ENCODE results near the gene RBM19. TPM values are rescaled to one million over a fixed set of nuclear protein-coding genes. Genes with fewer than 3 reads are reported as not detected.
A peak's percentile ranks its signal among the peaks of the same experiment; 100 is the strongest.

RBM19 gene
- total and polyA plus RNA-seq, 2 donors (not counting 1 experiment from before 2014, with no cell fraction given) = 10.5 to 16.5 TPM

DNA sequence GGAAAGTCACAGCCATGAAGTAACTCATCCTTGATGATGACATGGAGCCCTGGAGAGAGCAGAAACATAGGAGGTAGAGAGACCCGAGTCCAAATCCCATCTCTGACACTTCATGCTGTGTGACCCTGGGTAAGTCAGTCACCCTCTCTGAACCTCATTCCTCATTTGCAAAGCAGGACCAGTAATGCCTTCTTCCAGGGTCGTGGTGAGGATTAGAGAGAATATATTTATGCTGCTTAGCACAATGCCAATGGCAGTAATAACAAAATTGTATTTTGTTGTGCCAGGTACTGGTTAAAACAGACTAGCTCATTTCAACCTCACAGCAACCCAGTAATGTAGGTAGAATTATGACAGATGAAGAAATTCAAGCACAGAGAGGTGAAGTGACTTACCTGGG is 13.9 kb upstream of the RBM19 start:
- H3K4me3 ChIP-seq (replicated peaks in 1 of 4; ENCODE audit: control extremely low read depth in 1 of 4, insufficient read depth in 1 of 4, low read depth in 3 of 4, low read length in 4 of 4) = no peak overlapping the region
- H3K9me3 ChIP-seq (ENCODE audit: control insufficient read depth, insufficient read depth, low read depth, low read length) = no peaks in the 10 kb centered on the region
- no peaks in the 10 kb centered on the region for H3K4me1 ChIP-seq (ENCODE audit: control insufficient read depth, extremely low read depth, insufficient read depth, low read length)
- no peak for TF ChIP-seq EZH2 (IDR thresholded peaks at IDR 0.05; ENCODE audit: low read length, missing control alignments)
- TF ChIP-seq, protein P1, sequence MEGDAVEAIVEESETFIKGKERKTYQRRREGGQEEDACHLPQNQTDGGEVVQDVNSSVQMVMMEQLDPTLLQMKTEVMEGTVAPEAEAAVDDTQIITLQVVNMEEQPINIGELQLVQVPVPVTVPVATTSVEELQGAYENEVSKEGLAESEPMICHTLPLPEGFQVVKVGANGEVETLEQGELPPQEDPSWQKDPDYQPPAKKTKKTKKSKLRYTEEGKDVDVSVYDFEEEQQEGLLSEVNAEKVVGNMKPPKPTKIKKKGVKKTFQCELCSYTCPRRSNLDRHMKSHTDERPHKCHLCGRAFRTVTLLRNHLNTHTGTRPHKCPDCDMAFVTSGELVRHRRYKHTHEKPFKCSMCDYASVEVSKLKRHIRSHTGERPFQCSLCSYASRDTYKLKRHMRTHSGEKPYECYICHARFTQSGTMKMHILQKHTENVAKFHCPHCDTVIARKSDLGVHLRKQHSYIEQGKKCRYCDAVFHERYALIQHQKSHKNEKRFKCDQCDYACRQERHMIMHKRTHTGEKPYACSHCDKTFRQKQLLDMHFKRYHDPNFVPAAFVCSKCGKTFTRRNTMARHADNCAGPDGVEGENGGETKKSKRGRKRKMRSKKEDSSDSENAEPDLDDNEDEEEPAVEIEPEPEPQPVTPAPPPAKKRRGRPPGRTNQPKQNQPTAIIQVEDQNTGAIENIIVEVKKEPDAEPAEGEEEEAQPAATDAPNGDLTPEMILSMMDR (conservative IDR thresholded peaks at IDR 0.05 in 1 of 2, IDR thresholded peaks at IDR 0.05 in 1 of 2; ENCODE audit: low read depth in 1 of 2, low read length in 2 of 2) = no peak
- H3K36me3 ChIP-seq (ENCODE audit: control insufficient read depth, insufficient read depth, low read length) = no peaks in the 10 kb centered on the region
- H3K27ac ChIP-seq (ENCODE audit: insufficient read depth, low read length) = no peak overlapping the region
- H3K4me2 ChIP-seq (ENCODE audit: extremely low read depth, insufficient read depth, low read length) = no peak overlapping the region
- H3K9ac ChIP-seq (ENCODE audit: insufficient read depth, low read length) = no peak overlapping the region
- H3K79me2 ChIP-seq (ENCODE audit: control insufficient read depth, insufficient read depth, low read length) = no peaks in the 10 kb centered on the region
- H3K27me3 ChIP-seq (ENCODE audit: control insufficient read depth, insufficient read depth, low read length) = no peaks in the 10 kb centered on the region
- H2AFZ ChIP-seq (ENCODE audit: low read length) = no peak overlapping the region
- H4K20me1 ChIP-seq (ENCODE audit: control insufficient read depth, extremely low read depth, insufficient read depth, low read length) = no peaks in the 10 kb centered on the region
- no peak for DNase-seq (ENCODE audit: low read depth in 2 of 2)

DNA sequence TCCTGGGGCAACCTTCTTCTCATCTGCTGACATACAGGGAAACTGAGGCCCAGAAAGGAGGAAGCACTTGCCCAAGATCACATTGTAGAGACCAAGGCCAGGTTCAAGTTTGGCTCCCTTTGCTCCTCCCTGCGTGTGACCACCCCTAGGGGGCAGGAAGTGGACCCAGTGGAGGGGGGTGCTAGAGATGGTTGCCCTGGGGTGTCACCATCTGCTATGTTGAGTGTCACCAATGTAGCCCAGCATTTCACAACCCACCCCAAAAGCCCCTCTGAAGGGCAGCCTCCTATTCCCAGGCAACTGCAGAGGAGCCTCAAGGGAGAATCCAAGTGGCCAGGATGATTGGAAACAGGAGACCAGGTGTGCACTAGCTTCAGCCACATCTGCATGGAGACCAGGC is 12.0 kb upstream of the RBM19 start:
- Histone ChIP-seq H3K9ac (ENCODE audit: insufficient read depth, low read length) (no peak overlapping the region), H3K4me1 (ENCODE audit: control insufficient read depth, extremely low read depth, insufficient read depth, low read length) (no peaks in the 10 kb centered on the region), H2AFZ (ENCODE audit: low read length) (no peak overlapping the region), H3K27me3 (ENCODE audit: control insufficient read depth, insufficient read depth, low read length) (no peaks in the 10 kb centered on the region), H4K20me1 (ENCODE audit: control insufficient read depth, extremely low read depth, insufficient read depth, low read length) (no peaks in the 10 kb centered on the region), H3K4me3 (replicated peaks in 1 of 4; ENCODE audit: control extremely low read depth in 1 of 4, insufficient read depth in 1 of 4, low read depth in 3 of 4, low read length in 4 of 4) (no peak overlapping the region), H3K9me3 (ENCODE audit: control insufficient read depth, insufficient read depth, low read depth, low read length) (no peaks in the 10 kb centered on the region), H3K27ac (ENCODE audit: insufficient read depth, low read length) (no peak overlapping the region), H3K79me2 (ENCODE audit: control insufficient read depth, insufficient read depth, low read length) (no peaks in the 10 kb centered on the region), H3K4me2 (ENCODE audit: extremely low read depth, insufficient read depth, low read length) (no peak overlapping the region), H3K36me3 (ENCODE audit: control insufficient read depth, insufficient read depth, low read length) (no peaks in the 10 kb centered on the region)
- DNase-seq (ENCODE audit: low read depth in 2 of 2) = no peak
- TF ChIP-seq EZH2 (IDR thresholded peaks at IDR 0.05; ENCODE audit: low read length, missing control alignments) = no peak
- TF ChIP-seq, protein P1 (conservative IDR thresholded peaks at IDR 0.05 in 1 of 2, IDR thresholded peaks at IDR 0.05 in 1 of 2; ENCODE audit: low read depth in 1 of 2, low read length in 2 of 2) = peak in 1 of 2 donors; percentile 7

DNA sequence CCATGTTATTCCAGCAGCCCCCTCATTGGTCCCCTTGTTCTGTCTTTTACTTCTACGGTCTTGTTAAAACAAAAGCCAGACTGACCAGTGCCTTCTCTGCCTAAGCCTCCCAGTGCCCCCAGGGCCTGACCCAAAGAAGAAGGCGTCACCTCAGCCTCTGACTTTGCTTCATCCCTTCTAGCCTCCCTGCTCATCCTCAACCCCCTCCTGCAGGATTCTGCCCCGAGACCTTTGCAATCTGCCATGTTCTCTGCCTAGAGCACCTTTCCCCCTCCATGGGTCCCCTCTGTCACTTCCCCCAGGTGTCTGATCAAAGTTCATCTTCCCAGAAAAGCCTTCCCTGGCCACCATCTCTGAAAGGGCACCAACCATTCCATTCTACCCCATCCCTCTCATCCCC is 7.9 kb upstream of the RBM19 start:
- Histone ChIP-seq H3K4me2 (ENCODE audit: extremely low read depth, insufficient read depth, low read length) (no peak overlapping the region), H3K27ac (ENCODE audit: insufficient read depth, low read length) (no peak overlapping the region), H3K4me1 (ENCODE audit: control insufficient read depth, extremely low read depth, insufficient read depth, low read length) (no peaks in the 10 kb centered on the region), H2AFZ (ENCODE audit: low read length) (no peak overlapping the region), H3K27me3 (ENCODE audit: control insufficient read depth, insufficient read depth, low read length) (peaks cover 4% of the 10 kb centered on the region), H3K79me2 (ENCODE audit: control insufficient read depth, insufficient read depth, low read length) (no peaks in the 10 kb centered on the region), H3K4me3 (replicated peaks in 1 of 4; ENCODE audit: control extremely low read depth in 1 of 4, insufficient read depth in 1 of 4, low read depth in 3 of 4, low read length in 4 of 4) (no peak overlapping the region), H3K9ac (ENCODE audit: insufficient read depth, low read length) (no peak overlapping the region), H4K20me1 (ENCODE audit: control insufficient read depth, extremely low read depth, insufficient read depth, low read length) (no peaks in the 10 kb centered on the region), H3K36me3 (ENCODE audit: control insufficient read depth, insufficient read depth, low read length) (no peaks in the 10 kb centered on the region), H3K9me3 (ENCODE audit: control insufficient read depth, insufficient read depth, low read depth, low read length) (no peaks in the 10 kb centered on the region)
- DNase-seq (ENCODE audit: low read depth in 2 of 2) = no peak
- TF ChIP-seq, protein P1 (conservative IDR thresholded peaks at IDR 0.05 in 1 of 2, IDR thresholded peaks at IDR 0.05 in 1 of 2; ENCODE audit: low read depth in 1 of 2, low read length in 2 of 2) = no peak
- no peak for TF ChIP-seq EZH2 (IDR thresholded peaks at IDR 0.05; ENCODE audit: low read length, missing control alignments)
